HepG2 (cell line): ENCODE data around the gene BRD1. TPM values are rescaled to one million over a fixed set of nuclear protein-coding genes. Genes with fewer than 3 reads are reported as not detected.

ENCODE experiments used
- ATAC-seq: fragments of 200-7000 bp; cut with Tn5 transposase; 3 replicates; pipeline ENCODE4 v1.9.1; 2020; ENCODE audit warnings: mild to moderate bottlenecking, moderate library complexity
- BruUV-seq: library from RNA; stranded (reverse); fragments of 400-500 nt; replicated peaks from 2 replicates; lab custom pipeline; 2021; lab: Mats Ljungman, UMichigan
- CTCF ChIA-PET: fragments of 300-600 bp; formaldehyde crosslinking; extraction: SDS; loops from one replicate; lab custom pipeline; 2021; ENCODE audit warnings: low total read pairs, inconsistent platforms, low intra/inter-chr PET ratio; lab: Yijun Ruan, JAX
- POLR2A ChIA-PET: fragments of 350-600 bp; sonication (Branson Sonifier 250); formaldehyde crosslinking; loops from one replicate; lab custom pipeline; 2020; ENCODE audit warnings: antibody characterized with exemption, inconsistent platforms; lab: Yijun Ruan, JAX
- DNase-seq: peaks from one replicate; pipeline ENCODE4 v3.0.0-alpha.2; 2015; ENCODE audit warnings: low spot score
- FAIRE-seq: peaks from 3 replicates; lab custom pipeline; 2011; peaks lifted over from hg19 to GRCh38; lab: Jason Lieb, UNC
- H2AFZ ChIP-seq: one replicate; pipeline ENCODE4 v1.6.1; 2011; ENCODE audit warnings: low read length, inconsistent platforms
- H3K27ac ChIP-seq: fragments of 300-600 bp; 3 replicates; pipeline ENCODE4 v1.8.0; 2011; ENCODE audit warnings: mixed run types, mild to moderate bottlenecking, mixed read lengths, low read length, inconsistent platforms; ENCODE audit not compliant: insufficient read depth; ENCODE audit errors: extremely low read length
- H3K27me3 ChIP-seq, 2 experiments: fragments of 200-600 bp in 1 of 2; 2 replicates in 1 of 2; 3 replicates in 1 of 2; pipeline versions ENCODE4 v1.6.0 to v1.8.0; 2011; ENCODE audit warnings: low read length in 2 of 2, mild to moderate bottlenecking in 2 of 2, moderate library complexity in 2 of 2, inconsistent platforms in 1 of 2; ENCODE audit not compliant: insufficient read depth in 2 of 2, control insufficient read depth in 1 of 2
- H3K36me3 ChIP-seq, 2 experiments: fragments of 200-600 bp in 1 of 2; replicated peaks in 1 of 2; 2 replicates in 1 of 2; 3 replicates in 1 of 2; pipeline versions ENCODE4 v1.5.1 to v1.8.0; 2011; ENCODE audit warnings: low read length in 2 of 2, inconsistent platforms in 1 of 2; ENCODE audit not compliant: insufficient read depth in 2 of 2, control insufficient read depth in 1 of 2
- H3K4me1 ChIP-seq: 2 replicates; pipeline ENCODE4 v1.5.1; 2012; ENCODE audit warnings: low read length, inconsistent platforms; ENCODE audit not compliant: insufficient read depth
- H3K4me2 ChIP-seq: 2 replicates; pipeline ENCODE4 v1.6.0; 2011; ENCODE audit warnings: low read depth, low read length, inconsistent platforms
- H3K4me3 ChIP-seq, 3 experiments: fragments of 200-600 bp in 1 of 3; sonication (generic), shearing (Covaris generic) in 1 of 3; replicated peaks in 1 of 3; 2 replicates each; pipeline ENCODE4 v1.5.1; 2011 to 2016; ENCODE audit warnings: low read length in 3 of 3, inconsistent platforms in 2 of 3, low read depth in 2 of 3, mild to moderate bottlenecking in 2 of 3, control low read depth in 1 of 3, mixed read lengths in 1 of 3; ENCODE audit not compliant: insufficient read depth in 1 of 3
- H3K79me2 ChIP-seq: one replicate; pipeline ENCODE4 v1.6.1; 2011; ENCODE audit warnings: low read length, inconsistent platforms; ENCODE audit not compliant: insufficient read depth
- H3K9ac ChIP-seq: 2 replicates; pipeline ENCODE4 v1.6.0; 2011; ENCODE audit warnings: mild to moderate bottlenecking, low read depth, low read length, inconsistent platforms; ENCODE audit not compliant: insufficient read depth
- H3K9me3 ChIP-seq: 2 replicates; pipeline ENCODE4 v1.5.1; 2012; ENCODE audit warnings: mild to moderate bottlenecking, low read length
- H4K20me1 ChIP-seq: 2 replicates; pipeline ENCODE4 v1.6.0; 2011; ENCODE audit warnings: inconsistent platforms, mild to moderate bottlenecking, low read length, moderate library complexity; ENCODE audit not compliant: insufficient read depth
- AGO2 ChIP-seq: fragments of 200-400 bp; formaldehyde crosslinking; optimal IDR thresholded peaks from 2 replicates; pipeline ENCODE3; 2017; ENCODE audit warnings: mild to moderate bottlenecking, low read depth, low read length, moderate library complexity
- FOXP4 ChIP-seq: sonication (generic); formaldehyde crosslinking; IDR thresholded peaks from 2 replicates; pipeline ENCODE4 v1.4.0; 2020; ENCODE audit warnings: missing genetic modification reagents
- KDM6A ChIP-seq: IDR thresholded peaks from 2 replicates; pipeline ENCODE4 v1.6.1; 2016; ENCODE audit warnings: low read depth
- MZF1 ChIP-seq: sonication (generic); formaldehyde crosslinking; IDR thresholded peaks from 2 replicates; pipeline ENCODE4 v1.8.1; 2023; ENCODE audit warnings: mild to moderate bottlenecking, missing genetic modification reagents, borderline replicate concordance
- RARG ChIP-seq: sonication (generic); formaldehyde crosslinking; IDR thresholded peaks from 2 replicates; pipeline ENCODE4 v1.4.0; 2020; ENCODE audit warnings: low read depth, mild to moderate bottlenecking, missing genetic modification reagents
- REST ChIP-seq, 2 experiments: IDR thresholded peaks; 2 replicates each; pipeline ENCODE4 v1.6.1; 2011 to 2012; ENCODE audit warnings: low read length in 2 of 2, borderline replicate concordance in 1 of 2, low read depth in 1 of 2, mild to moderate bottlenecking in 1 of 2, moderate library complexity in 1 of 2
- ZFP91 ChIP-seq: sonication (generic); formaldehyde crosslinking; IDR thresholded peaks from 2 replicates; pipeline ENCODE4 v1.9.0; 2022; ENCODE audit warnings: missing genetic modification reagents, mild to moderate bottlenecking, borderline replicate concordance
- ZKSCAN5 ChIP-seq: sonication (generic); formaldehyde crosslinking; IDR thresholded peaks from 2 replicates; pipeline ENCODE4 v1.5.1; 2020; ENCODE audit warnings: mild to moderate bottlenecking, missing genetic modification reagents
- ZNF280D ChIP-seq: sonication (generic); formaldehyde crosslinking; IDR thresholded peaks from 2 replicates; pipeline ENCODE4 v1.5.1; 2020; ENCODE audit warnings: mild to moderate bottlenecking, missing genetic modification reagents
- WGBS: methylation state at CpG from one replicate; pipeline ENCODE4 v1.1.6; 2017; ENCODE audit warnings: low lambda C conversion rate; 5-methylcytosine and 5-hydroxymethylcytosine counted together
- in situ Hi-C: cut with HindIII; loops from 2 replicates; pipeline ENCODE4 v1.10.0; 2017; ENCODE audit warnings: low pct_unique_long_range_greater_than_20kb; ENCODE audit not compliant: extremely low pct_ligation_motif_present
- intact Hi-C: fragments of 100-400 bp; cut with micrococcal nuclease; formaldehyde crosslinking; loops from one replicate; pipeline ENCODE4 v1.10.0; 2022; ENCODE audit not compliant: unreplicated experiment
- polyA plus RNA-seq, 8 experiments: library from polyadenylated mRNA; depleted of rRNA in 3 of 8; stranded (reverse) in 7 of 8; unstranded in 1 of 8; fragments of >200 nt; fragmentation: Illumina TruSeq in 4 of 8; extraction: Trizol in 4 of 8; gene quantifications; 2 replicates each; pipeline versions ENCODE4 v1.2.1 to v1.2.3, GENCODE V29; 2011 to 2016; ENCODE audit warnings: low read depth in 4 of 8, missing spikeins in 1 of 8, mixed read lengths in 1 of 8; ENCODE audit not compliant: insufficient read depth in 1 of 8
- total RNA-seq, 5 experiments: library from RNA; depleted of rRNA; stranded (reverse); fragments of >200 nt; fragmentation: Illumina TruSeq; extraction: Trizol; gene quantifications; 2 replicates each; pipeline ENCODE4 v1.2.3, GENCODE V29; 2016; ENCODE audit warnings: low read depth in 1 of 5

The BRD1 gene
- total and polyA plus RNA-seq, 2 of the 13 experiments (the other 11 are each of a cell fraction or from before 2014, with no cell fraction given), result 5.1 to 12.0 TPM

GRCh38 chr22:49781289-49781782, 46.3 kb downstream of the BRD1 start:
- no peak overlapping the region for H3K4me3 ChIP-seq
- H3K9me3 ChIP-seq, result no peaks in the 10 kb centered on the region
- intact Hi-C loops, result no loop called here
- no peak overlapping the region for H3K27ac ChIP-seq
- no TSS peak for BruUV-seq
- ATAC-seq (no peak), DNase-seq (no peak), FAIRE-seq (no peak)
- peaks cover 19% of the 10 kb centered on the region for H3K79me2 ChIP-seq
- TF ChIP-seq AGO2 (peak; percentile 16), RARG (no peak), ZFP91 (0 out of 2 replicates have a peak, but pooled peaks have one; percentile 25), KDM6A (CRISPR knock-in tag) (no peak), FOXP4 (CRISPR knock-in tag) (no peak), REST (IDR thresholded peaks at IDR 0.05; ENCODE audit: borderline replicate concordance in 1 of 2, low read depth in 1 of 2, low read length in 2 of 2) (no peak), MZF1 (no peak), ZKSCAN5 (CRISPR knock-in tag) (no peak), ZNF280D (CRISPR knock-in tag) (no peak)
- H4K20me1 ChIP-seq, result peaks cover 14% of the 10 kb centered on the region; the same call in 1 of the 2 replicates
- no peak overlapping the region for H3K4me2 ChIP-seq
- peaks cover 30 to 61% of the 10 kb centered on the region in 2 experiments; a peak in 4 of 5 replicates for H3K36me3 ChIP-seq
- no peaks in the 10 kb centered on the region for H3K27me3 ChIP-seq
- WGBS, result 100% methylated on average over 1 of the region's 16 CpGs
- in situ Hi-C loops, result no loop called here
- ChIA-PET POLR2A (no interaction called here), CTCF (no interaction called here)
- H3K9ac ChIP-seq, result no peak overlapping the region
- no peaks in the 10 kb centered on the region for H3K4me1 ChIP-seq
- no peak overlapping the region for H2AFZ ChIP-seq
